Measurements from ENCODE around the gene BMERB1. TPM values are rescaled to one million over a fixed set of nuclear protein-coding genes. Genes with fewer than 3 reads are reported as not detected.

The BMERB1 gene
- total and polyA plus RNA-seq, 2 experiments from 2014 or later, result 7.3 to 10.3 TPM

- TF ChIP-seq EZH2phosphoT487 (IDR thresholded peaks at IDR 0.05; ENCODE audit: low read depth, severe bottlenecking, unreplicated experiment), result no peak
- H3K4me2 ChIP-seq, result no peak overlapping the region
Measured at GRCh38 chr16:15502041-15502725, 67.8 kb downstream of the BMERB1 start.

DNA sequence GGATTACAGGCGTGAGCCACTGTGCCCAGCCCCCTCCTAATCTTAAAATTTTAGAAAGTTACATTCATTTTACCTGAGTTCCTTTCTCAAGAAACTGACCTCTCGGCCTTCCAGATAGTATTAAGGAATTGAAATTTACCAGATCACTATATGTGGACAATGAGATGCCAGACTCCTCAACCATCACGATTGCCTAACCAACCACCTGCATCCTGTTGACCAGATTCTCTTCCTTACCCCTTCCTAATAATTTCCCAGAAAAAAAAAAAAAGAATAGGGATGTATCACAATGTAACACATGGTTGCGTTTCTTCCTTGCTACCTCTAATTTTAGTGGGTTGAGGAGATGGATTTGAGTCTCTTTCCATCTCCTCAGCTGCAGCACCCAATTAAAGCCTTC, 72.1 kb downstream of the BMERB1 start:
- H3K4me2 ChIP-seq, result no peak overlapping the region
- H3K4me3 ChIP-seq, result no peak overlapping the region
- H3K4me1 ChIP-seq (ENCODE audit: insufficient read depth), result no peaks in the 10 kb centered on the region
- WGBS (ENCODE audit: low lambda C conversion rate, missing lambda C conversion rate), result 88% methylated on average over 4 of the region's 4 CpGs
- no peak overlapping the region for H2AFZ ChIP-seq
- peaks cover 18% of the 10 kb centered on the region for H3K27me3 ChIP-seq
- H3K9me2 ChIP-seq (replicated peaks; ENCODE audit: insufficient read depth), result no peaks in the 10 kb centered on the region
- no peak overlapping the region for H3K27ac ChIP-seq
- no peak for DNase-seq (ENCODE audit: low spot score)
- no peaks in the 10 kb centered on the region for H3K9me3 ChIP-seq (ENCODE audit: low read depth)
- no peaks in the 10 kb centered on the region for H3K36me3 ChIP-seq (replicated peaks; ENCODE audit: insufficient read depth, low read depth)
- no peaks in the 10 kb centered on the region for H3K79me2 ChIP-seq
- TF ChIP-seq CTCF (IDR thresholded peaks at IDR 0.05; ENCODE audit: poor library complexity) (no peak), EZH2phosphoT487 (IDR thresholded peaks at IDR 0.05; ENCODE audit: low read depth, severe bottlenecking, unreplicated experiment) (no peak), EZH2 (IDR thresholded peaks at IDR 0.05; ENCODE audit: borderline replicate concordance) (no peak)
- no peaks in the 10 kb centered on the region for H4K20me1 ChIP-seq (ENCODE audit: insufficient read depth, poor library complexity, severe bottlenecking)

More at GRCh38 chr16:15502041-15502725, 67.8 kb downstream of the BMERB1 start:
- Histone ChIP-seq H3K4me3 (no peak overlapping the region), H3K9me3 (ENCODE audit: low read depth) (no peaks in the 10 kb centered on the region), H3K4me1 (ENCODE audit: insufficient read depth) (no peaks in the 10 kb centered on the region), H3K79me2 (no peaks in the 10 kb centered on the region), H3K27ac (no peak overlapping the region), H3K27me3 (peaks cover 6% of the 10 kb centered on the region), H4K20me1 (ENCODE audit: insufficient read depth, poor library complexity, severe bottlenecking) (no peaks in the 10 kb centered on the region), H3K36me3 (replicated peaks; ENCODE audit: insufficient read depth, low read depth) (no peaks in the 10 kb centered on the region), H3K9me2 (replicated peaks; ENCODE audit: insufficient read depth) (no peaks in the 10 kb centered on the region), H2AFZ (no peak overlapping the region)
- DNase-seq (ENCODE audit: low spot score), result peak; percentile 22
- 65% methylated on average over 26 of the region's 26 CpGs for WGBS (ENCODE audit: low lambda C conversion rate, missing lambda C conversion rate)

GRCh38 chr16:15507301-15507958, 73.0 kb downstream of the BMERB1 start:
- TF ChIP-seq EZH2phosphoT487 (IDR thresholded peaks at IDR 0.05; ENCODE audit: low read depth, severe bottlenecking, unreplicated experiment) (no peak), EZH2 (IDR thresholded peaks at IDR 0.05; ENCODE audit: borderline replicate concordance) (no peak), CTCF (IDR thresholded peaks at IDR 0.05; ENCODE audit: poor library complexity) (no peak)
- Histone ChIP-seq H3K36me3 (replicated peaks; ENCODE audit: insufficient read depth, low read depth) (no peaks in the 10 kb centered on the region), H3K4me2 (no peak overlapping the region), H2AFZ (no peak overlapping the region), H4K20me1 (ENCODE audit: insufficient read depth, poor library complexity, severe bottlenecking) (no peaks in the 10 kb centered on the region), H3K4me1 (ENCODE audit: insufficient read depth) (no peaks in the 10 kb centered on the region), H3K27me3 (peaks cover 18% of the 10 kb centered on the region), H3K4me3 (no peak overlapping the region), H3K9me3 (ENCODE audit: low read depth) (no peaks in the 10 kb centered on the region), H3K79me2 (no peaks in the 10 kb centered on the region), H3K27ac (no peak overlapping the region), H3K9me2 (replicated peaks; ENCODE audit: insufficient read depth) (no peaks in the 10 kb centered on the region)
- no peak for DNase-seq (ENCODE audit: low spot score)
- 63% methylated on average over 8 of the region's 8 CpGs for WGBS (ENCODE audit: low lambda C conversion rate, missing lambda C conversion rate)

- Histone ChIP-seq H2AFZ (no peak overlapping the region), H3K27me3 (peaks cover 18% of the 10 kb centered on the region), H3K79me2 (no peaks in the 10 kb centered on the region), H3K4me2 (no peak overlapping the region), H3K4me1 (ENCODE audit: insufficient read depth) (no peaks in the 10 kb centered on the region), H3K9me2 (replicated peaks; ENCODE audit: insufficient read depth) (no peaks in the 10 kb centered on the region), H3K9me3 (ENCODE audit: low read depth) (no peaks in the 10 kb centered on the region), H3K36me3 (replicated peaks; ENCODE audit: insufficient read depth, low read depth) (no peaks in the 10 kb centered on the region), H3K4me3 (no peak overlapping the region), H4K20me1 (ENCODE audit: insufficient read depth, poor library complexity, severe bottlenecking) (no peaks in the 10 kb centered on the region), H3K27ac (no peak overlapping the region)
- WGBS (ENCODE audit: low lambda C conversion rate, missing lambda C conversion rate), result 89% methylated on average over 8 of the region's 8 CpGs
- no peak for TF ChIP-seq CTCF (IDR thresholded peaks at IDR 0.05; ENCODE audit: poor library complexity)
- no peak for TF ChIP-seq EZH2phosphoT487 (IDR thresholded peaks at IDR 0.05; ENCODE audit: low read depth, severe bottlenecking, unreplicated experiment)
- TF ChIP-seq EZH2 (IDR thresholded peaks at IDR 0.05; ENCODE audit: borderline replicate concordance), result no peak
- no peak for DNase-seq (ENCODE audit: low spot score)
Measured at GRCh38 chr16:15507959-15508627, 73.7 kb downstream of the BMERB1 start.
